ENCODE results near the gene TBCD. TPM values are rescaled to one million over a fixed set of nuclear protein-coding genes. Genes with fewer than 3 reads are reported as not detected.

TBCD gene
- total RNA-seq, 1 experiment from 2014 or later = 94.6 TPM

GRCh38 chr17:82977606-82978005 is 225.7 kb downstream of the TBCD start:
- Histone ChIP-seq H3K36me3 (ENCODE audit: control insufficient read depth, insufficient read depth, low read length) (no peaks in the 10 kb centered on the region), H3K4me1 (no peaks in the 10 kb centered on the region), H3K27me3 (replicated peaks; ENCODE audit: control insufficient read depth, insufficient read depth, low read length) (no peaks in the 10 kb centered on the region), H3K9me3 (no peaks in the 10 kb centered on the region), H3K4me3 (ENCODE audit: low read depth, low read length) (no peak overlapping the region)
- H3K36me3 Mint-ChIP-seq (ENCODE audit: insufficient read depth, unreplicated experiment) = no peaks in the 10 kb centered on the region
- no peak for DNase-seq
- intact Hi-C loops (cut with micrococcal nuclease; ENCODE audit: unreplicated experiment) = no loop called here
- H3K27ac Mint-ChIP-seq (ENCODE audit: unreplicated experiment) = no peak overlapping the region
- BruUV-seq (replicated peaks) = no TSS peak
- ChIA-PET CTCF (no interaction called here), POLR2A (no interaction called here)
- H3K9me3 Mint-ChIP-seq (ENCODE audit: unreplicated experiment) = no peaks in the 10 kb centered on the region
- no peak for TF ChIP-seq CTCF (IDR thresholded peaks at IDR 0.05; ENCODE audit: insufficient read depth in 1 of 2, low read depth in 1 of 2, low read length in 1 of 2, severe bottlenecking in 1 of 2, unreplicated experiment in 1 of 2)
- no peak overlapping the region for H3K4me3 Mint-ChIP-seq (ENCODE audit: unreplicated experiment)
- no peaks in the 10 kb centered on the region for H3K27me3 Mint-ChIP-seq (ENCODE audit: insufficient read depth, unreplicated experiment)
- no peaks in the 10 kb centered on the region for H3K4me1 Mint-ChIP-seq (ENCODE audit: low read depth, unreplicated experiment)

- no peak for DNase-seq
- no peak for TF ChIP-seq CTCF (IDR thresholded peaks at IDR 0.05; ENCODE audit: insufficient read depth in 1 of 2, low read depth in 1 of 2, low read length in 1 of 2, severe bottlenecking in 1 of 2, unreplicated experiment in 1 of 2)
- Mint-ChIP-seq H3K4me1 (ENCODE audit: low read depth, unreplicated experiment) (no peaks in the 10 kb centered on the region), H3K36me3 (ENCODE audit: insufficient read depth, unreplicated experiment) (no peaks in the 10 kb centered on the region), H3K27ac (ENCODE audit: unreplicated experiment) (no peak overlapping the region), H3K4me3 (ENCODE audit: unreplicated experiment) (no peak overlapping the region), H3K27me3 (ENCODE audit: insufficient read depth, unreplicated experiment) (no peaks in the 10 kb centered on the region), H3K9me3 (ENCODE audit: unreplicated experiment) (peaks cover 6% of the 10 kb centered on the region)
- Histone ChIP-seq H3K36me3 (ENCODE audit: control insufficient read depth, insufficient read depth, low read length) (no peaks in the 10 kb centered on the region), H3K27me3 (replicated peaks; ENCODE audit: control insufficient read depth, insufficient read depth, low read length) (no peaks in the 10 kb centered on the region), H3K4me1 (no peaks in the 10 kb centered on the region), H3K9me3 (no peaks in the 10 kb centered on the region), H3K4me3 (ENCODE audit: low read depth, low read length) (no peak overlapping the region)
- BruUV-seq (replicated peaks) = no TSS peak
- ChIA-PET CTCF (interaction anchor here (0.6 kb wide), 1 partner anchor 61 kb away, joined by 3 read pairs; no protein-coding TSS in a partner anchor), POLR2A (no interaction called here)
- intact Hi-C loops (cut with micrococcal nuclease; ENCODE audit: unreplicated experiment) = no loop called here
These were observed 227.0 kb downstream of the TBCD start for GRCh38 chr17:82978765-82979349.

- no peaks in the 10 kb centered on the region for H3K9me3 ChIP-seq
- no peaks in the 10 kb centered on the region for H3K36me3 ChIP-seq (ENCODE audit: control insufficient read depth, insufficient read depth, low read length)
- Mint-ChIP-seq H3K4me1 (ENCODE audit: low read depth, unreplicated experiment) (no peaks in the 10 kb centered on the region), H3K9me3 (ENCODE audit: unreplicated experiment) (peaks cover 9% of the 10 kb centered on the region), H3K27ac (ENCODE audit: unreplicated experiment) (no peak overlapping the region), H3K4me3 (ENCODE audit: unreplicated experiment) (no peak overlapping the region), H3K36me3 (ENCODE audit: insufficient read depth, unreplicated experiment) (no peaks in the 10 kb centered on the region), H3K27me3 (ENCODE audit: insufficient read depth, unreplicated experiment) (no peaks in the 10 kb centered on the region)
- no peaks in the 10 kb centered on the region for H3K4me1 ChIP-seq
- POLR2A ChIA-PET = no interaction called here
- intact Hi-C loops (cut with micrococcal nuclease; ENCODE audit: unreplicated experiment) = no loop called here
- no peak for DNase-seq
- no peak for TF ChIP-seq CTCF (IDR thresholded peaks at IDR 0.05; ENCODE audit: insufficient read depth in 1 of 2, low read depth in 1 of 2, low read length in 1 of 2, severe bottlenecking in 1 of 2, unreplicated experiment in 1 of 2)
- CTCF ChIA-PET = interaction anchor here (0.6 kb wide), 1 partner anchor 62 kb away, joined by 3 read pairs; no protein-coding TSS in a partner anchor
- H3K4me3 ChIP-seq (ENCODE audit: low read depth, low read length) = no peak overlapping the region
- no TSS peak for BruUV-seq (replicated peaks)
- no peaks in the 10 kb centered on the region for H3K27me3 ChIP-seq (replicated peaks; ENCODE audit: control insufficient read depth, insufficient read depth, low read length)
These were observed 227.9 kb downstream of the TBCD start for GRCh38 chr17:82979718-82980117.

Measured in Caco-2 (cell line).